KOPT-K1 (cell line): ENCODE data around the gene SNRPB2.

Experiments used
- H3K27ac ChIP-seq: fragments of 200-600 bp; sonication (generic); 2 replicates; pipeline ENCODE4 v1.5.1; 2016; ENCODE audit warnings: antibody characterized with exemption, mild to moderate bottlenecking, low read depth, low read length; ENCODE audit not compliant: poor library complexity, severe bottlenecking
- H3K36me3 ChIP-seq: fragments of 200-600 bp; sonication (generic); 2 replicates; pipeline ENCODE4 v1.5.1; 2017; ENCODE audit warnings: antibody characterized with exemption, mild to moderate bottlenecking, low read length, moderate library complexity; ENCODE audit not compliant: insufficient read depth
- H3K9me3 ChIP-seq: fragments of 200-600 bp; sonication (generic); 2 replicates; pipeline ENCODE4 v1.5.1; 2017; ENCODE audit warnings: antibody characterized with exemption, low read length, mild to moderate bottlenecking; ENCODE audit not compliant: insufficient read depth, poor library complexity, severe bottlenecking

The SNRPB2 gene

DNA sequence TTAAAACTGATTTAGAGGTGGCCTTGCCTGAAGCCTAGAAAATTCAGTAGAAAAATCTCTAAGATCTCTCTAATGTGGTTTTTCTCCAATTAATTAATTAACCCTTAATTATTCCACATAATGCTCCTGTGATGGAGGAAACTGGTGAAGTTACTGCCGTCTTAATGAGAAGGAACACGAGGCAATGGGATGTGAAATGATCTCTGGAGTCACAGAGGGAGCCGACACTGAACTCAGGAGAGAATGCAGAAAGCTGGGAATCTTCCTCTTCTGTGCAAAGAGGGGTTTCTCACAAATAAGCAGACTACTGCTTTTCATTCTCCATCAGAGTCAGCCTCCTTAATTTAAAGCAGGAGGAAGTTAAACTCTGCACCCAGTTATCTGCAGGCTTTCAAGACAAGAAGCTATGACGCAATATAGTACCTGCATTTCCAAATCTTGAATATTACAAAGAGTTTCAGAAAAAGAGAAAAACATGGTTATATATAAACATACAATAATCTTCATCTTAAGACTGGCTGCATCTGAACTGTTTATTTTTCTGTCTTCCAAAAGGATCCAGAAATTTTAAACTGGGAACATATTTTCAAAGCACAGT, 18.1 kb upstream of the SNRPB2 start:
- Histone ChIP-seq H3K9me3 (peaks cover 23% of the 10 kb centered on the region), H3K36me3 (no peaks in the 10 kb centered on the region), H3K27ac (no peak overlapping the region)

DNA sequence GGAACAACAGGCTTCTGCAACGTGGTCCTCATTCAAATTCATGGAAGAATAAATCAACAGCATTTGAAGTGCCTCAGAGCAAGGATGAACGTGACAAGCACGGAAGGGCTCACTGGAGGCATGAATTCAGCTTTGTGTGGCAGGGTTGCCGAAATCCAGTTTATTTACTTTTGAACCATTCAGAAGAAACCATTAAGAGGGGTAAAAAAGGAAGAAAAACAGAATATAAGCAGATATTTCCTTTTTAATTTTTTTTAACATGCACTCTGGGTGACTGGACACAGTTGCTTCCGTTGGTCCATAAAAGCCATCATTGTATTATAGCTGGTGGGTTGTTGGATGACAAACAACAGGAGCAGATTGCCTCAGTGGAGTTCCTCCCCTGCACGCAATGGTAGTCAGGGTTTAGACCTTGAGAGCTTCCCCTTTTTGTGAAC, 17.3 kb upstream of the SNRPB2 start:
- H3K36me3 ChIP-seq, result no peaks in the 10 kb centered on the region
- peaks cover 18% of the 10 kb centered on the region for H3K9me3 ChIP-seq
- H3K27ac ChIP-seq, result no peak overlapping the region

DNA sequence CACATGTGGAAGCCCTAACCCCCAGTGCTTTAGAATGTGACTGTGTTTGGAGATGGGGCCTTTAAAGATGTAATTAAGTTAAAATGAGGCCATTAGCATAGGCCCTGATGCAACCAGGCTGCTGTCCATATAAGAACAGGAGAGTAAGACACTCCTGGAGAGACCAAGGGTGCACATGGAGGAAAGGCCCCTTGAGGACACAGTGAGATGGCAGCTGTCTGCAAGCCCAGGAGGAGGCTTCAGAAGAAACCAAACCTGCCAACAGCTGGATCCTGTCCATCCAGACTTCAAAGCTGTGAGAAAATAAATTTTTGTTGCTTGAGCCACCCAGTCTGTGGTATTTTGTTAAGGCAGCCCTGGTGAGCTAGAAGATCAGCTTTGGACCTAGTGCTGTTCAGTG, 16.8 kb upstream of the SNRPB2 start:
- H3K27ac ChIP-seq, result no peak overlapping the region
- H3K36me3 ChIP-seq, result no peaks in the 10 kb centered on the region
- peaks cover 17% of the 10 kb centered on the region for H3K9me3 ChIP-seq

GRCh38 chr20:16714242-16714641, 15.6 kb upstream of the SNRPB2 start:
- Histone ChIP-seq H3K27ac (no peak overlapping the region), H3K9me3 (peaks cover 17% of the 10 kb centered on the region), H3K36me3 (no peaks in the 10 kb centered on the region)

- Histone ChIP-seq H3K9me3 (peaks cover 17% of the 10 kb centered on the region), H3K36me3 (no peaks in the 10 kb centered on the region)
Observed at GRCh38 chr20:16714751-16715150, 15.1 kb upstream of the SNRPB2 start.

GRCh38 chr20:16719421-16719820, 10.4 kb upstream of the SNRPB2 start:
- no peaks in the 10 kb centered on the region for H3K36me3 ChIP-seq
- no peak overlapping the region for H3K27ac ChIP-seq
- H3K9me3 ChIP-seq, result peaks cover 11% of the 10 kb centered on the region

More at GRCh38 chr20:16714751-16715150, 15.1 kb upstream of the SNRPB2 start:
- H3K27ac ChIP-seq, result no peak overlapping the region

DNA sequence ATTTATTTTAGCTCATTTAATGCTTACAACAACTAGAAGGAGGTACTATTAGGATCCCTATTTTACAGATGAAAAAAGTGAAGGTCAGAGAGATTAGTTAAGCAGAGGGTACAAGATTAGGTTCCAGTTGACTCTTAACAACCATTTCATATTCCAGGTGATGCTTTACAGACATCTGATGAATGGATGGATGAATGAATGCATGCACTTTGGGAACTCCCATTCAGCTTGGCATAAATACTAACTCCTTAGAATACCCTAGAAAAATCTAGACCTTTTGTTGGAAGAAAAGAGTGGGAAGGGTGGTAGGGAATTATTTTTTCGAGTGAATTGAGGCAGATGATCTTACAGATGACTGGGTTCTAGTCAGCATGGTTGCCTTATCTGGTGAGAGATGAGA, 746 bp upstream of the SNRPB2 start:
- H3K36me3 ChIP-seq, result peaks cover 27% of the 10 kb centered on the region
- no peak overlapping the region for H3K27ac ChIP-seq
- H3K9me3 ChIP-seq, result peaks cover 22% of the 10 kb centered on the region

GRCh38 chr20:16732506-16733152, 2.8 kb downstream of the SNRPB2 start:
- Histone ChIP-seq H3K9me3 (peaks cover 16% of the 10 kb centered on the region), H3K27ac (no peak overlapping the region), H3K36me3 (peaks cover 62% of the 10 kb centered on the region)

GRCh38 chr20:16740365-16741072, 10.7 kb downstream of the SNRPB2 start:
- Histone ChIP-seq H3K36me3 (peaks cover 74% of the 10 kb centered on the region), H3K27ac (no peak overlapping the region), H3K9me3 (no peaks in the 10 kb centered on the region)

GRCh38 chr20:16744178-16744807, 14.5 kb downstream of the SNRPB2 start:
- Histone ChIP-seq H3K9me3 (no peaks in the 10 kb centered on the region), H3K27ac (no peak overlapping the region), H3K36me3 (peaks cover 37% of the 10 kb centered on the region)

- H3K9me3 ChIP-seq, result no peaks in the 10 kb centered on the region
- H3K36me3 ChIP-seq, result peaks cover 28% of the 10 kb centered on the region
Observed at GRCh38 chr20:16745204-16745603, 15.4 kb downstream of the SNRPB2 start.

GRCh38 chr20:16747291-16747811, 17.5 kb downstream of the SNRPB2 start:
- H3K36me3 ChIP-seq, result peaks cover 6% of the 10 kb centered on the region; the same call in 1 of the 2 replicates
- H3K9me3 ChIP-seq, result no peaks in the 10 kb centered on the region
- H3K27ac ChIP-seq, result no peak overlapping the region

More at GRCh38 chr20:16745204-16745603, 15.4 kb downstream of the SNRPB2 start:
- H3K27ac ChIP-seq, result no peak overlapping the region

GRCh38 chr20:16748308-16748900, 18.6 kb downstream of the SNRPB2 start, which contains the start of gene OTOR:
Gene OTOR (plus strand): TSS chr20:16748358. CDS start chr20:16748402, 44 bp downstream.
- Histone ChIP-seq H3K27ac (no peak within 1 kb of the TSS), H3K9me3 (no peaks in the 10 kb centered on the region)

GRCh38 chr20:16749573-16749972, 19.7 kb downstream of the SNRPB2 start:
- H3K36me3 ChIP-seq, result no peaks in the 10 kb centered on the region
- no peaks in the 10 kb centered on the region for H3K9me3 ChIP-seq
- H3K27ac ChIP-seq, result no peak overlapping the region

More at GRCh38 chr20:16748308-16748900, 18.6 kb downstream of the SNRPB2 start, which contains the start of gene OTOR:
- H3K36me3 ChIP-seq, result no peaks in the 10 kb centered on the region
